OCI-LY1 (cell line): ENCODE measurements around the gene CHCHD4.

Experiments
- H2AFZ ChIP-seq: fragments of 200-600 bp; sonication (generic), shearing (Covaris generic); 2 replicates; pipeline ENCODE4 v1.6.0; 2014; ENCODE audit warnings: antibody characterized with exemption, mild to moderate bottlenecking, low read length
- H3F3A ChIP-seq: fragments of 200-600 bp; sonication (generic), shearing (Covaris generic); 2 replicates; pipeline ENCODE4 v1.6.0; 2014; ENCODE audit warnings: mild to moderate bottlenecking, antibody characterized with exemption, low read length, moderate library complexity; ENCODE audit not compliant: insufficient read depth
- H3K27ac ChIP-seq: fragments of 200-600 bp; sonication (generic); 2 replicates; pipeline ENCODE4 v1.5.1; 2014; ENCODE audit warnings: low read length, mixed run types, mild to moderate bottlenecking, low read depth; ENCODE audit not compliant: poor library complexity, severe bottlenecking
- H3K27me3 ChIP-seq: fragments of 200-600 bp; sonication (generic); 2 replicates; pipeline ENCODE4 v1.6.0; 2014; ENCODE audit warnings: antibody characterized with exemption, mild to moderate bottlenecking, low read length, moderate library complexity; ENCODE audit not compliant: insufficient read depth
- H3K36me3 ChIP-seq: fragments of 200-600 bp; sonication (generic); 2 replicates; pipeline ENCODE4 v1.6.1; 2014; ENCODE audit warnings: mild to moderate bottlenecking, antibody characterized with exemption, low read length, moderate library complexity, mixed read lengths; ENCODE audit not compliant: insufficient read depth
- H3K4me1 ChIP-seq: fragments of 200-600 bp; sonication (generic); 2 replicates; pipeline ENCODE4 v1.5.1; 2014; ENCODE audit warnings: mild to moderate bottlenecking, low read length, moderate library complexity; ENCODE audit not compliant: insufficient read depth, severe bottlenecking
- H3K4me2 ChIP-seq: fragments of 200-600 bp; sonication (generic), shearing (Covaris generic); 2 replicates; pipeline ENCODE4 v1.6.1; 2014; ENCODE audit warnings: low read length
- H3K4me3 ChIP-seq: fragments of 200-600 bp; sonication (generic); 2 replicates; pipeline ENCODE4 v1.5.1; 2014; ENCODE audit warnings: low read length, low read depth, mild to moderate bottlenecking, mixed read lengths; ENCODE audit not compliant: poor library complexity, severe bottlenecking
- H3K79me2 ChIP-seq: fragments of 200-600 bp; shearing (Covaris generic); 2 replicates; pipeline ENCODE4 v1.6.1; 2016; ENCODE audit warnings: mixed run types, low read length, mixed read lengths; ENCODE audit not compliant: insufficient read depth
- H3K9ac ChIP-seq: fragments of 200-600 bp; sonication (generic), shearing (Covaris generic); 2 replicates; pipeline ENCODE4 v1.6.1; 2014; ENCODE audit warnings: mild to moderate bottlenecking, low read length, mixed read lengths
- H3K9me2 ChIP-seq: fragments of 200-600 bp; sonication (generic), shearing (Covaris generic); 2 replicates; pipeline ENCODE4 v1.6.1; 2014; ENCODE audit warnings: low read depth, mild to moderate bottlenecking, low read length, mixed read lengths
- H3K9me3 ChIP-seq: fragments of 200-600 bp; shearing (Covaris generic); 2 replicates; pipeline ENCODE4 v1.6.1; 2014; ENCODE audit warnings: low read length, mixed read lengths
- H4K20me1 ChIP-seq: fragments of 200-600 bp; sonication (generic), shearing (Covaris generic); 2 replicates; pipeline ENCODE4 v1.6.0; 2016; ENCODE audit warnings: mild to moderate bottlenecking, low read length; ENCODE audit not compliant: insufficient read depth
- CTCF ChIP-seq: fragments of 200-600 bp; sonication (generic), shearing (Covaris generic); IDR thresholded peaks from 2 replicates; pipeline ENCODE4 v1.5.1; 2017; ENCODE audit warnings: mild to moderate bottlenecking, antibody characterized with exemption, low read length, moderate library complexity, mixed read lengths
- EZH2 ChIP-seq: fragments of 200-600 bp; sonication (generic), shearing (Covaris generic); IDR thresholded peaks from 2 replicates; pipeline ENCODE4 v1.8.0; 2017; ENCODE audit warnings: borderline replicate concordance, mixed run types, mild to moderate bottlenecking, antibody characterized with exemption, low read length, moderate library complexity, mixed read lengths

Gene CHCHD4

DNA sequence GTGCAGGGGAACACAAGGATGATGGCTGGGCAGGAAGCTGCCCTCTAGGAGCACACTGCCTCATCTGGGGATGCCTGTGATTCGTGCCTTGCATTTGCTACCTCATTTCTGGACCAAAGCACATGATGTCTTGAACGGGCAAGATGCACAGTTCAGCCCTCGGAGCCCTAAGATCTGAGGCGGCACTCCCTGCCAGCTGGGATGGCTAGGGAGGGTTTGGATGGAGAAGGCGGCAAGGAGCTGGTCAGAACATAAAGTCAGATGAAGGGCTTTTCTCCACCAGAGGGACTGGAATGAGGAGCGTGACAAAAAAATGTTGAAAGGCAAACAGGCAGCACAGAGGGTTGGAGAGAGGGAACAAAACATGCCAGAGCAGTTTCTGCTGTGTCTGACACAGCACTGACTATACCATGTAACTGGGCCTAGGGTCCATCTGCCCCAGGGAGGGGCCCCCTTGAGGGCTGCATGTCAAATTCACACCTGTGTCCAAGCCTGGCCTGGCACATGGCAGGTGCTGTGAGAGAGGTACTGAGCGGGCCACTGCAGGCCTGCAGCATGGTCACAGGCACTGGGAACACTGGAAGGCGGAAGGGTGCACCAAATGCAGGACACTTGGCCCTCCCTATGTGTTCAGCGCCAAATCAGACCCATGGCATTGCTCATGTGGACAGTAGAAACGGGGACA lies 21.9 kb upstream of the CHCHD4 start:
- no peak overlapping the region for H3K4me3 ChIP-seq
- H3K27ac ChIP-seq: no peak overlapping the region
- peaks cover 12% of the 10 kb centered on the region for H3K4me1 ChIP-seq
- H2AFZ ChIP-seq: no peak overlapping the region
- no peak for TF ChIP-seq EZH2
- no peak for TF ChIP-seq CTCF
- no peaks in the 10 kb centered on the region for H3K79me2 ChIP-seq
- H3K9me2 ChIP-seq: no peaks in the 10 kb centered on the region
- H3F3A ChIP-seq: no peaks in the 10 kb centered on the region
- H4K20me1 ChIP-seq: no peaks in the 10 kb centered on the region
- H3K9ac ChIP-seq: no peak overlapping the region
- no peaks in the 10 kb centered on the region for H3K27me3 ChIP-seq
- H3K36me3 ChIP-seq: peaks cover 20% of the 10 kb centered on the region; the same call in 1 of the 2 replicates
- no peak overlapping the region for H3K4me2 ChIP-seq
- H3K9me3 ChIP-seq: no peaks in the 10 kb centered on the region

- Histone ChIP-seq H3K9me3 (no peaks in the 10 kb centered on the region), H3K4me1 (peaks cover 12% of the 10 kb centered on the region), H3K27ac (no peak overlapping the region), H3K27me3 (no peaks in the 10 kb centered on the region), H4K20me1 (no peaks in the 10 kb centered on the region), H3K9ac (no peak overlapping the region), H3F3A (no peaks in the 10 kb centered on the region), H3K79me2 (no peaks in the 10 kb centered on the region), H3K36me3 (peaks cover 20% of the 10 kb centered on the region; the same call in 1 of the 2 replicates), H3K4me3 (no peak overlapping the region), H2AFZ (no peak overlapping the region), H3K9me2 (no peaks in the 10 kb centered on the region), H3K4me2 (no peak overlapping the region)
- TF ChIP-seq EZH2 (no peak), CTCF (peak; percentile 6; the same call in 1 of the 2 replicates)
Measured at GRCh38 chr3:14145670-14146380, 21.2 kb upstream of the CHCHD4 start.

GRCh38 chr3:14145236-14145635 lies 20.6 kb upstream of the CHCHD4 start:
- no peaks in the 10 kb centered on the region for H3K27me3 ChIP-seq
- TF ChIP-seq EZH2: no peak
- TF ChIP-seq CTCF: no peak
- H3K36me3 ChIP-seq: peaks cover 20% of the 10 kb centered on the region; the same call in 1 of the 2 replicates
- no peaks in the 10 kb centered on the region for H3K9me3 ChIP-seq
- H3K9me2 ChIP-seq: no peaks in the 10 kb centered on the region
- H3K9ac ChIP-seq: no peak overlapping the region
- H2AFZ ChIP-seq: no peak overlapping the region
- H4K20me1 ChIP-seq: no peaks in the 10 kb centered on the region
- H3K4me2 ChIP-seq: no peak overlapping the region
- no peaks in the 10 kb centered on the region for H3K79me2 ChIP-seq
- no peak overlapping the region for H3K27ac ChIP-seq
- H3K4me3 ChIP-seq: no peak overlapping the region
- H3F3A ChIP-seq: no peaks in the 10 kb centered on the region
- peaks cover 12% of the 10 kb centered on the region for H3K4me1 ChIP-seq
